HFFc6 (cell line): ENCODE results near the gene DOCK4. TPM values are rescaled to one million over a fixed set of nuclear protein-coding genes. Genes with fewer than 3 reads are reported as not detected.
A peak's percentile ranks its signal among the peaks of the same experiment; 100 is the strongest.

Source experiments
- DNase-seq: peaks from one replicate; pipeline ENCODE4 v3.0.0-alpha.2; 2018
- H3K27ac Mint-ChIP-seq: 2 replicates; pipeline ENCODE4 v1.8.0; 2020; ENCODE audit warnings: mild to moderate bottlenecking, mixed read lengths
- H3K27me3 Mint-ChIP-seq: 2 replicates; pipeline ENCODE4 v1.8.0; 2021; ENCODE audit warnings: mild to moderate bottlenecking, moderate library complexity, mixed read lengths; ENCODE audit not compliant: insufficient read depth
- H3K36me3 Mint-ChIP-seq: 2 replicates; pipeline ENCODE4 v1.8.0; 2021; ENCODE audit warnings: low read depth, mixed read lengths
- H3K4me1 Mint-ChIP-seq: 2 replicates; pipeline ENCODE4 v1.8.0; 2020; ENCODE audit warnings: low read depth, mixed read lengths
- H3K4me3 Mint-ChIP-seq: 2 replicates; pipeline ENCODE4 v1.8.0; 2020; ENCODE audit warnings: mild to moderate bottlenecking, moderate library complexity, mixed read lengths
- H3K9me3 Mint-ChIP-seq: 2 replicates; pipeline ENCODE4 v1.8.0; 2020; ENCODE audit warnings: mild to moderate bottlenecking, mixed read lengths
- total RNA-seq, 6 experiments: library from RNA; stranded (reverse); fragmentation: NEBNext Ultra II Directional; extraction: Animal tissue kit (Norgen Biotek cat#: 25700); gene quantifications; 2 replicates in 1 of 6; 3 replicates in 5 of 6; pipeline ENCODE4 v1.2.3, GENCODE V29; 2021
- TF ChIP-seq, protein P1 (sequence below): fragments of 200-600 bp; sonication (generic); IDR thresholded peaks from 2 replicates; pipeline ENCODE4 v1.5.0; 2021; ENCODE audit warnings: antibody characterized with exemption, mild to moderate bottlenecking

Gene DOCK4
- total RNA-seq, 6 experiments from 2014 or later, result 2.2 to 3.9 (median 3.3) TPM

DNA sequence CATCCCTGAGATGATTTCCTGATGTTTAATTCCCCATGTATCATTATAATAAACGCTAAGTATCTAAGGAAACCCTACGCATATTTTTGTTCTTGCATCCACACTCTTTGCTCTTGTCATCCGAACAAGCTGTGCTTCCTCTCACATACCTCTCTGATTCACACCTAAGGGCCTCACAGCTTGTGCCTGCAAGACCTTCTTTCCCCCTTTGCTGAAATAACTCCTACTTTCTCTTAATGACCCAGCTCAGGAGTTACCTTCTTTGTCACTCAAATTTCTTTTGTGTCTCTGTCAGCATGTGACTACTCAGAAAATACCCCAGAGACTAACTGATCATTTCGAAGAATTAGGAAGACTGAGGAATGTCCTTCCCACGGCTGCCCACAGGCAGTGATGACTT, 434.6 kb downstream of the DOCK4 start:
- TF ChIP-seq, protein P1, sequence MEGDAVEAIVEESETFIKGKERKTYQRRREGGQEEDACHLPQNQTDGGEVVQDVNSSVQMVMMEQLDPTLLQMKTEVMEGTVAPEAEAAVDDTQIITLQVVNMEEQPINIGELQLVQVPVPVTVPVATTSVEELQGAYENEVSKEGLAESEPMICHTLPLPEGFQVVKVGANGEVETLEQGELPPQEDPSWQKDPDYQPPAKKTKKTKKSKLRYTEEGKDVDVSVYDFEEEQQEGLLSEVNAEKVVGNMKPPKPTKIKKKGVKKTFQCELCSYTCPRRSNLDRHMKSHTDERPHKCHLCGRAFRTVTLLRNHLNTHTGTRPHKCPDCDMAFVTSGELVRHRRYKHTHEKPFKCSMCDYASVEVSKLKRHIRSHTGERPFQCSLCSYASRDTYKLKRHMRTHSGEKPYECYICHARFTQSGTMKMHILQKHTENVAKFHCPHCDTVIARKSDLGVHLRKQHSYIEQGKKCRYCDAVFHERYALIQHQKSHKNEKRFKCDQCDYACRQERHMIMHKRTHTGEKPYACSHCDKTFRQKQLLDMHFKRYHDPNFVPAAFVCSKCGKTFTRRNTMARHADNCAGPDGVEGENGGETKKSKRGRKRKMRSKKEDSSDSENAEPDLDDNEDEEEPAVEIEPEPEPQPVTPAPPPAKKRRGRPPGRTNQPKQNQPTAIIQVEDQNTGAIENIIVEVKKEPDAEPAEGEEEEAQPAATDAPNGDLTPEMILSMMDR, result no peak
- H3K27ac Mint-ChIP-seq, result no peak overlapping the region
- H3K4me1 Mint-ChIP-seq, result no peaks in the 10 kb centered on the region; the same call in 1 of the 2 replicates
- DNase-seq, result no peak
- no peaks in the 10 kb centered on the region; the same call in 1 of the 2 replicates for H3K9me3 Mint-ChIP-seq
- peaks cover 4% of the 10 kb centered on the region; the same call in 1 of the 2 replicates for H3K36me3 Mint-ChIP-seq
- H3K4me3 Mint-ChIP-seq, result no peak overlapping the region
- no peaks in the 10 kb centered on the region; the same call in 1 of the 2 replicates for H3K27me3 Mint-ChIP-seq

DNA sequence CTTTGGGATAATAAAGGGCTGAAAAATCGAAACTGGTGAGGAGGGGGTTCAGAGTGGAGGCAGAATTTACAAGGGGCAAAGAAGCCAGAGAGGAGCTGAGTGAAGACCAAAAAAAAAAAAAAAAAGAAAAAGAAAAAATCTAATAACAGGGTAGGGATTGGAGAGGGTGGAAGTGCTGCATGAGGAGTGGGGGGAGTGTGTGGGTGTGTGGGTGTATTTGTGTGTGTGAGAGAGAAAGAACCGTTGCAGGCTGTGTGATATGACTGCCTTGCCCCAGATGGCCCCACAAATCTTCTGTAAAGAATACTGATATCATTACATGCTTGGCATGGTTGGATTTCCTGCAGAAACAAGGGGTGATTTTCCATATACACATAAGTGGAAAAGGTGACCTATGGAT, 436.1 kb downstream of the DOCK4 start:
- no peak for DNase-seq
- TF ChIP-seq, protein P1, result no peak
- no peaks in the 10 kb centered on the region for H3K27me3 Mint-ChIP-seq
- no peaks in the 10 kb centered on the region for H3K9me3 Mint-ChIP-seq
- no peaks in the 10 kb centered on the region for H3K36me3 Mint-ChIP-seq
- H3K4me1 Mint-ChIP-seq, result no peaks in the 10 kb centered on the region; the same call in 1 of the 2 replicates
- H3K27ac Mint-ChIP-seq, result no peak overlapping the region
- no peak overlapping the region for H3K4me3 Mint-ChIP-seq

DNA sequence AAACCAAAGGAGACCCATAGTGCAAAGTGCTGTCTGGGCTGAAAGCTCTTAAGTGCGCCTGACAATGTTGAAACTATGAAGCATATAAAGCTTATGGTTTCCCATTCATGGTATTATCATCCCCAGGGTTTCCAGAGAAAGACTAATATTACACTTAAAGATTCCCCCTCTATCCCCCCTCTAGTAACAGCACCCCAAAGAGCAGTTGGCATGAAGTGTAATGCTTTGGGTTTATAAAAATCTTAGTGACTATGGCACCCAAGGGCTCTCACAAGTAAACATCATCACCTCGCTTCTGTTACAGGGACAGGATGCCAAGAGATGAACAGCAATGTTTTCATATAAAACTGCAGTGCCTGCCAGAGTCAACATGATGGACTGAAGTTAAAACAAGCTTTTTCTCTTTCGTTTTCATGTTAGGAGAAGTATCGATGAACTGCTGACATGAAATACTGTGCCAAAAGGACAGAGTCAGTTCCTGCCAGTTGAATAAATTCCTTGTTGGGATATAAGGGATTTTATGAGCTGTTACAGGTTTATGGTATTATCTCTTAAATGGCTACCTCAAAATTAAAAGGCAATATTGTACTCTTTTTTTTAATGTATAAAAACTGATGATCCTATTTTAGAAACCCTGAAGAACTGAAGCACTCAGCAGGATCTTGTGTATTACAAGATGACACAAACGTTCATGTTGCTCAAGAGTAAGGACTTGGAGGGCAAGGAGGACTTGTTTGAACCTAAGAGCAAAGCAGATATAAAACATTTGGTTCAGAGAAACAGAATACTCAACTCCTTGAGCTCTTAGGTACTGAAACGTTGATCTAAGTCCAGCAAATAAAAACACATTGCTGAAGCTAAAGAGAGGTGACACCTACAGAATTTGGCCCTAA, 440.2 kb downstream of the DOCK4 start:
- H3K4me3 Mint-ChIP-seq, result no peak overlapping the region
- TF ChIP-seq, protein P1, result no peak
- H3K27ac Mint-ChIP-seq, result no peak overlapping the region
- no peaks in the 10 kb centered on the region for H3K27me3 Mint-ChIP-seq
- DNase-seq, result no peak
- no peaks in the 10 kb centered on the region for H3K4me1 Mint-ChIP-seq
- H3K36me3 Mint-ChIP-seq, result no peaks in the 10 kb centered on the region
- no peaks in the 10 kb centered on the region for H3K9me3 Mint-ChIP-seq

DNA sequence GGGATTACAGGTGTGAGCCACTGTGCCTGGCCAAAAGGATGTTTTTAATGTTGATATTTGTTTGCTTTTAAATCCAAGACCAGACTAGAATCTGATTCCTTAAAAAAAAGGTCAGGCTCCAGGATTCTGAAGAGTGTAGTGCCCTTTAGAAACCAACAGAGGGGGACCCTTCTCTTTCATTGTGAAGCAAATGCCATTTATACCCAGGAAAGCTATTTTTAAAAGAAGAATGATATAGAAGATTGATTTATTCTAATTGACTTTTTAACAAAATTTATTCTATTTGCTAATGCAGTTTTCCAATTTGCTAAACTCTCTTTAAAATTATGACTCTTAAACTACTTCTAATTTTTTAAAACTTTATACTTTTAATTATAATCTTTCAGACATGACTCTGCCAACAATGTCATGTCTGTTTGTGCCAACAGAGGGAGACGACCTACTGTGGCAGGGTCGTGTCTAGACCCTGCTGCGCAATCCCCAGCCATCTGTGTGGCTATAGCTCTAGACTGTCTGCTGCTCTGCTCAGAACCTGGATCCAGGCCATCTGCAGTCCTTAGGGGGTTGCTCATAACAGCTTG, 442.9 kb downstream of the DOCK4 start:
- H3K9me3 Mint-ChIP-seq, result no peaks in the 10 kb centered on the region
- no peak overlapping the region for H3K4me3 Mint-ChIP-seq
- no peak overlapping the region for H3K27ac Mint-ChIP-seq
- no peaks in the 10 kb centered on the region for H3K27me3 Mint-ChIP-seq
- TF ChIP-seq, protein P1, result peak; percentile 90
- peak; percentile 54 for DNase-seq
- H3K4me1 Mint-ChIP-seq, result no peaks in the 10 kb centered on the region
- H3K36me3 Mint-ChIP-seq, result no peaks in the 10 kb centered on the region

DNA sequence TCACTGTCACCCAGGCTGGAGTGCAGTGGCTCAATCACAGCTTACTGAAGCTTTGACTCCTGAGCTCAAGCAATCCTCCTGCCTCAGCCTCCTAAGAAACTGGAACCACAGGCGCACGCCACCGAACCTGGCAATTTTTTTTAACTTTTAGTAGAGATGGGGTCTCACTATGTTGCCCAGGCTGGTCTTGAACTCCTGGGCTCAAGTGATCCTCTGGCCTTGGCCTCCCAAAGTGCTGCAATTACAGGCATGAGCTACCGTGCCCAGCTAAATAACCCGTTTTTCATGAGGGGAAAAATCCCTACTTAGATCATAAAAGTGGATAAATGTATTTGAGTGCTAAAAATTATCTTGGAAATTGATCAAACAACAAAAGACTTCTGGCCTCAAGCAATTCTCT, 443.4 kb downstream of the DOCK4 start:
- Mint-ChIP-seq H3K4me1 (peaks cover 3% of the 10 kb centered on the region; the same call in 1 of the 2 replicates), H3K4me3 (no peak overlapping the region), H3K9me3 (no peaks in the 10 kb centered on the region), H3K36me3 (no peaks in the 10 kb centered on the region), H3K27ac (no peak overlapping the region), H3K27me3 (peaks cover 1% of the 10 kb centered on the region; the same call in 1 of the 2 replicates)
- TF ChIP-seq, protein P1, result no peak
- DNase-seq, result no peak
